ENCODE measurements around the gene IZUMO1.
"Not testable (repeated sequence)": the region's sequence is repeated elsewhere in the genome, so short reads cannot be mapped to it uniquely, and the experiment has no call there.

IZUMO1 gene

GRCh38 chr19:48735031-48735615, 11.6 kb downstream of the IZUMO1 start:
- FAIRE-seq = no peak

GRCh38 chr19:48734625-48735024, 12.1 kb downstream of the IZUMO1 start:
- FAIRE-seq = no peak

- no peak for FAIRE-seq
These were observed 15.3 kb downstream of the IZUMO1 start for GRCh38 chr19:48731452-48731851.

GRCh38 chr19:48728911-48729664, 17.6 kb downstream of the IZUMO1 start:
- FAIRE-seq = no peak

- no peak for FAIRE-seq
These were observed 20.2 kb downstream of the IZUMO1 start for GRCh38 chr19:48726556-48726955.

- no peak for FAIRE-seq
These were observed 21.6 kb downstream of the IZUMO1 start for GRCh38 chr19:48724796-48725753.

- FAIRE-seq = no peak
These were observed 24.5 kb downstream of the IZUMO1 start for GRCh38 chr19:48722196-48722708.

- FAIRE-seq = peak; percentile 99
These were observed 26.0 kb downstream of the IZUMO1 start for GRCh38 chr19:48720613-48721296.

- no peak for FAIRE-seq
These were observed 26.5 kb downstream of the IZUMO1 start for GRCh38 chr19:48720251-48720612.

- no peak for FAIRE-seq
These were observed 27.2 kb downstream of the IZUMO1 start, which contains the start of gene MAMSTR for GRCh38 chr19:48719263-48720171. Gene MAMSTR, minus strand, starts transcription at chr19:48719725. Its CDS starts 694 bp downstream, at chr19:48719031.

- no peak for FAIRE-seq
These were observed 27.9 kb downstream of the IZUMO1 start for GRCh38 chr19:48718711-48719231.

GRCh38 chr19:48718106-48718505, 28.6 kb downstream of the IZUMO1 start:
- FAIRE-seq = not testable (repeated sequence)

- no peak for FAIRE-seq
These were observed 30.0 kb downstream of the IZUMO1 start for GRCh38 chr19:48716562-48717291.

- FAIRE-seq = no peak
These were observed 31.0 kb downstream of the IZUMO1 start for GRCh38 chr19:48715681-48716171.

- no peak for FAIRE-seq
These were observed 31.7 kb downstream of the IZUMO1 start for GRCh38 chr19:48714759-48715675.

GRCh38 chr19:48713864-48714755, 32.6 kb downstream of the IZUMO1 start:
- FAIRE-seq = peak; percentile 81

- FAIRE-seq = no peak
These were observed 33.5 kb downstream of the IZUMO1 start for GRCh38 chr19:48713041-48713863.

Data from islet of Langerhans (tissue), 1 donor.